Fibroblast of the aortic adventitia (primary cell): Measurements from ENCODE around the gene EDNRA. TPM values are rescaled to one million over a fixed set of nuclear protein-coding genes. Genes with fewer than 3 reads are reported as not detected.

Source experiments
- DNase-seq: peaks from one replicate; pipeline ENCODE4 v3.0.0-alpha.2; 2010; ENCODE audit warnings: low read depth
- H3K4me3 ChIP-seq: 2 replicates; pipeline ENCODE4 v1.5.1; 2011; ENCODE audit warnings: low read depth, mild to moderate bottlenecking, control low read depth, low read length, moderate library complexity
- CTCF ChIP-seq: IDR thresholded peaks from 2 replicates; pipeline ENCODE4 v1.5.1; 2011; ENCODE audit warnings: mild to moderate bottlenecking, low read length, control low read depth, inconsistent platforms; ENCODE audit not compliant: insufficient read depth
- total RNA-seq: library from RNA; depleted of rRNA; stranded (reverse); fragments of >200 nt; gene quantifications from 2 replicates; pipeline ENCODE4 v1.2.3, GENCODE V29; 2012; ENCODE audit warnings: low replicate concordance

Gene EDNRA
- total RNA-seq, 1 donor: 37.6 TPM

- H3K4me3 ChIP-seq: no peak overlapping the region
- no peak for TF ChIP-seq CTCF
- DNase-seq: no peak
Measured at GRCh38 chr4:147463065-147463464, 17.8 kb upstream of the EDNRA start.

- DNase-seq: no peak
- no peak for TF ChIP-seq CTCF
- H3K4me3 ChIP-seq: no peak overlapping the region
Measured at GRCh38 chr4:147465461-147465860, 15.4 kb upstream of the EDNRA start.

GRCh38 chr4:147477439-147477838 is 3.5 kb upstream of the EDNRA start:
- DNase-seq: no peak
- TF ChIP-seq CTCF: no peak

GRCh38 chr4:147479376-147479775 is 1.5 kb upstream of the EDNRA start:
- no peak for TF ChIP-seq CTCF
- no peak overlapping the region for H3K4me3 ChIP-seq
- DNase-seq: no peak

More at GRCh38 chr4:147477439-147477838, 3.5 kb upstream of the EDNRA start:
- no peak overlapping the region for H3K4me3 ChIP-seq

GRCh38 chr4:147479786-147480185 is 1.1 kb upstream of the EDNRA start:
- no peak for TF ChIP-seq CTCF
- no peak overlapping the region for H3K4me3 ChIP-seq
- DNase-seq: peak; percentile 98

- H3K4me3 ChIP-seq: peak overlapping the region; percentile 72
- DNase-seq: no peak
- TF ChIP-seq CTCF: no peak
Measured at GRCh38 chr4:147480502-147480890, 401 bp upstream of the EDNRA start.

GRCh38 chr4:147481577-147482109 is 746 bp downstream of the EDNRA start:
- peak; percentile 43 for DNase-seq
- peak overlapping the region; percentile 72 for H3K4me3 ChIP-seq
- no peak for TF ChIP-seq CTCF
